Activated T-cell treated with anti-CD3 and anti-CD28 coated beads, Interleukin-2, amount 50 U/mL, for 1 hour (primary cell): Measurements from ENCODE around the gene VRK2.
A peak's percentile ranks its signal among the peaks of the same experiment; 100 is the strongest.

ENCODE experiments used
- DNase-seq: peaks from one replicate; pipeline ENCODE4 v3.0.0-alpha.2; 2020

Gene VRK2

GRCh38 chr2:58046585-58047372 is at the start of gene VRK2:
TSS of gene VRK2 (plus strand) at chr2:58046806. CDS start at chr2:58048832, 2,026 bp downstream.
- peak; percentile 85 for DNase-seq

DNA sequence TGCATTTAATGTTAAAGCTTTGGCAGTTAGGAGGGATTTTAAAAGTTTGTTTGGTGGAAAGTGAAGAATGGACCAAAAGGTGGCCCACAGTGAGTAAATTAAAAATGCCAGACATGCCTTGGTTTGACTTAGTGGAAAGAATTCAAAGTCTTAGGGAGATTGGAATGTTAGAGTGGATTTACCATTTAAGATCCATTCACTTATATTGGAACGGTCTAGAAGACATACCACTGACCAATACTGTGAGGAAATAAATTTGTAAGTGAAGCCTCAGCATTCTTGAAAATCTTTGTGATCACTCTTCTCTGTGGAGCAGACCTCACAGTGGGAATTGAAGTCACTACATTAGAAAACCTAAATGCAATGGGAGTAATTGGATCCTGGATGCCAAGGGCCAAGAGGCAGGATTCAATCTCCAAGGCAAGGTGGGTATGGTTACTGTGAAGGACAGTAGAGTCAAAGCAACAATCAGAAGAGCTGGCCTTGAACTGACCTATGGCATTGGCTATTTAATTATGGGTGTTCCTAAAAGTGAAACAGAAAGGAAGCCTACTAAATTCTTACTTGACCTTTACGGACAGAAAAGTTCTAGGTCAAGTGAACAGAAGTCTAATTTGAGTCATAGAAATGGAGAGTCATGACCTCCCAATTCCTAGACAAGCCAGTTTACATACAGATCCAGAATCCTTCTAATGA is 40.2 kb upstream of the VRK2 start:
- no peak for DNase-seq

DNA sequence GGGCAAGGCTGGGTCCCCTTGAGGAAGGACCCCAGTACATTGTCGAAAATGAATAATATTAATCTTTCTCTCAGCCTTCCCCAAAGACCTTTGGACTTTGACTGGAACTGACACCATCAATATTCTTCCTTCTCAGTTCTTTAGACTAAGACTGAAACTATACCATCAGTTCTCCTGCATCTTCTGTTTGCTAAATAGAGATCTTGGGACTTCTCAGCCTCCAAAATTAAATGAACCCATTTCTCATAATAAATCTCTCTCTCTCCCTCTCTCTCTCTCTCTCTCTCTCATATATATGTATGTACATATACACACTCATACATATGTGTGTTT is 39.7 kb upstream of the VRK2 start:
- no peak for DNase-seq

DNA sequence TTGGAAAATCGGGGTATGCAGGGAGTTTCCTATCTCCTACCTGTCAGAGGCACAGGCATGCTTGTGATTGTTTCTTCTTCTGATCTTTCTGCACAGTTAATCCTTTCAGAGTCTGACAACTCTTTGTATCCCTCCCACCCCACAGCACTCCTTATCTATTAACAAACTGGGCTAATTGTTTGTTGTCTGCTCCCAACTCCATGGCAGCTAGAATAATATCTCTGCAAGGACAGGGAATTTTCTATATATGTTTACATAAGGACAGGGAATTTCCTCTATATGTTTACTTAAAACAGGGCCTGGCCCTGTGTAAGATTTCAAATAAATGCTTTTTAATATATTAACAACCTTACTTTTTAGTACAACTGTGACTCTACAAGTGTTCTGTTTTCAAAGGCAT is 36.0 kb upstream of the VRK2 start:
- DNase-seq: no peak

GRCh38 chr2:58019229-58019628 is 27.4 kb upstream of the VRK2 start:
- DNase-seq: no peak

GRCh38 chr2:58025150-58025933 is 21.3 kb upstream of the VRK2 start:
- no peak for DNase-seq

DNA sequence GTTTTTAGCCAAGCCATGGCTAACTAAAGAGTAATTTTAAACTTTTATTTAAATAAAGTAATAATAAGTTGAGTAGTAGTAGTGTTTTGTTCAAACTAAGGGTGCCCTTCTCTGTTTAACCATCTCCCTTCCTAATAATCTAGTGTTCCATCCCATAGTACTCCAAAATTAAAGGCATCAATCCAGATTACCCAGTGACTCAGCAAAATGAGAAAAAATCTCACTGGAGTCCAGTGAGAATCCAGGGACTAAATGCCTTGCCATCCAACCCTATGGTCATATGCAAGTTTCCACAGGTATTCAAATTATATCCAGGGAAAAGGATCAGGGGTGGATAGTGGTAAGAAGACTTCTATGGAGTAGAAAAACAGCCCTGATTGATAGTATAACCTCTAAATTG is 19.6 kb upstream of the VRK2 start:
- DNase-seq: no peak

- DNase-seq: no peak
Measured at GRCh38 chr2:58030771-58031170, 15.8 kb upstream of the VRK2 start.

- no peak for DNase-seq
Measured at GRCh38 chr2:58032016-58032763, 14.4 kb upstream of the VRK2 start.

DNA sequence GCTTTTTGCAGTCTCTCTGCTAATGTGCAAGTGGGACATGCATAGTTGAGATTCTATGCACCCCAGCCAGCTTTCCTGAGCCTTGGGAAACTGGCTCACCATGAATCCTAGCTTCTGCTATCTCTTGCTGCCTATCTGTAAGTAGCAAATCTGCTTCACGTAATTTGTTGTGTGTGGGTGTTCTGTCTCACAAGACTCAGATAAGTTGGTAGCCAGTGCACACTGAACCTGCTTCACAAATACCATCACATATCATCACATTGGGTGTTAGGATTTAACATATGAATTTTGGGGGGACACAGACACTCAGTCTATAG is 13.9 kb upstream of the VRK2 start:
- no peak for DNase-seq

DNA sequence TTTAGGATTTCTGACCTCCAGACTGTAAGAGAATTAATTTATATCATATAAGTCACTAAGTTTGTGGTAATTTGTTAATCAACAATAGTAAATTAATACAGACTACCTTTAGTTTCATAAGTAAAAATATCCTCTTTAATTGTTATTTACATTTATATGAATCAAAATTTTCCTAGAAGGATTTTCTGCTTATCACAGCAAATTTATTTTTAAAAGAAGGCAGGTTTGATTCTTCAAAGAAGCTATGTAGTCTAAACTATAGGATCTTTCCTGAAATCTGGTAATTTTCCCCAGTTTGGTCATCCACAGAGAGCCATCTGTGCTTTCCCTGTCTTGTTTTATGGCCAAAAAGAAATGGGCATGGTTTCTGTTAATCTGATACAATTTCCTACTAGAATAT is 13.1 kb upstream of the VRK2 start:
- no peak for DNase-seq

DNA sequence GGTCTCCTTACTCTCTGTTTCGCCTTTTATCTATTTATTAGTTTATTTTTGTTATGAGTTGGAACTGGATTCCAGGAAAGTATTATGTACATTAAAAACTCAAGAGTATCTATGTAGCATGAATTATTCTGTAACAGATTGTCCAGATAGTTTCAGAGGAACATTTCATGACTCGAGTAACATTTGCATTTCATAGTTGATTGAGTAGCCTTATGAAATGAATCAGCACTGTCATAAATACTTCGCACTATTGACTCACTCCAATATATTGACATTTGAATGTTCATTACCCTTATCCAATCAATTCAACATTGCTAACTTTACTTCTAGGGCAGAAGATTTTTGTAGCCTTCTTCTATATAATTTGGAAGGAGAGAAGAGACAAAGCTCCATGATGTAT is 11.3 kb upstream of the VRK2 start:
- DNase-seq: no peak

- no peak for DNase-seq
Measured at GRCh38 chr2:58039170-58039611, 7.4 kb upstream of the VRK2 start.

DNA sequence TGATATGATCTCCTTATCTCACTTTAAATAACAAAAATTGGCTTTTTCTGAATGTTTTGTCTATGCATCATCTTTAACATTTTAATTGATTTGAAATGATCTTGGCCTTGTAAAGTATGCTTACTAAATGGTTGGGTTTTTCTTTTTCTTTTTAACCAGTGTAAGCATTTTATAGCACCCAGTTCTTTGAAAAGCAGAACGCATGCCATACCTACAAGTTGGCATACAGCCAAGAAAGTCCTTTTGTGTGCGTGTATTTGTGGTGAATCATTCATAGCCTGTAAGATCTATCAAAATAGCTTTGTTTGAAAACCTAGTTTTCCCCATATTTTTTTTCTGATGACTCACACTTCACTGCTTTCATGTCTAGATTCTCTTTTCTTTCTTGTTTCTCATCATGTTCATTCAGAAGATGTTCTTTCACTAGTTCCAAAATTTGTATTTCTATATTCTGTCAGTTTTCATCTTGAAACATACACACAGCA is 4.1 kb upstream of the VRK2 start:
- no peak for DNase-seq

DNA sequence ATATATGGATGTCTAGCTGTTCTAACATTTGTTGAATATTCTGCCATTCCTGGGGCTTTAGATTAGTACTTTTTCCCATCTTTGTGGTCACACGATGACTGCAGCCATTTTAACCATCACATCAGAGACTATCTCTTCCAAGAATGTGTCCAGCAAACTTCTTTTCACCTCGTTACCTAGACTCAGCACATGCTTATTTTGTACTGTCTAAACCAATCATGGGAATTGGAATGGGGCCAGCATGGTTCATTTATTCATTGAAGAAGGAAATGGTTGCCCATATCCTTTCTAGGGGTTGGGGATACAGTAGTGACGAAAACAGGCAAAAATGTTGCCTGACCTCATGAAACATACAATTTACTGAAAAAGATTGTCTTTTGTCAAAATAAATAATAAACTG is 2.5 kb upstream of the VRK2 start:
- DNase-seq: no peak

- DNase-seq: no peak
Measured at GRCh38 chr2:58045580-58046334, 849 bp upstream of the VRK2 start.

DNA sequence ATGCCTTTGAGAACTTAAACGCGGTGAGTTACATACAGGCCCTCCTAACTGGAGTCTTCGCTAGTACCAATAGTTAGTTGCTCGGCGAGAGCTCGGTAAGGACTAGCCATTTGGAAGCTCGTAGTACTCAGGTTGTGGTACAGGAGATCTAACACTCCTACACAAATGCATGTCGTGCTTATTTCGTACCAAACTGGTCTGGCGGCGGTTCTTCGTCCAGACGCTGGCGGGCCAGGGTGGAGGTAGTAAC is 346 bp upstream of the VRK2 start:
- no peak for DNase-seq

DNA sequence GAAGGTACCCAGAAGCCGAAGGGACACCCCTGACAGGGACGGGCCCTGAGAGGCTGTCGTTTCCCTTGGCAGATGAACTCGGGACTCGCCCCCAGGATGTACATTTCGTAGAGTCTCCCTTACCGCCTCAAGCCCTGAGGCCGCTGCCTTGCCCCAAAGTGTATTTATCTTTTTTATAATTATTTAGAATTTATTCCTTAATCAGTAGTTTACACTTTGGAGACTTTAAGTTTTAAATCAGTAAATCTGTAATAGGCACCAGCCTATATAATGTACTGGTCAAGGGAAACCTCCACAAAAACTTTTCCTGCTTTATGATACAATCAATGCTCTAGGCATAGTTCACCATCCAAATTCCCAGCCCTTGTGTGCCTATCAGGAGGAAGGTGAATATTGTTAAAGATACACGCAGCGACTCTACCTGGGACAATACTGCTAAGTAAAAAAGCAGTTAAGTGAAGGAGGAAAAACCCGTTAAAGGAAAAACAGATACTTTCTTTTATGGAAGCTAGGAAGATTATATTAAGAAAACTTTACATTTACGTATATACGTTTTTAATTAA is 848 bp downstream of the VRK2 start:
- no peak for DNase-seq

DNA sequence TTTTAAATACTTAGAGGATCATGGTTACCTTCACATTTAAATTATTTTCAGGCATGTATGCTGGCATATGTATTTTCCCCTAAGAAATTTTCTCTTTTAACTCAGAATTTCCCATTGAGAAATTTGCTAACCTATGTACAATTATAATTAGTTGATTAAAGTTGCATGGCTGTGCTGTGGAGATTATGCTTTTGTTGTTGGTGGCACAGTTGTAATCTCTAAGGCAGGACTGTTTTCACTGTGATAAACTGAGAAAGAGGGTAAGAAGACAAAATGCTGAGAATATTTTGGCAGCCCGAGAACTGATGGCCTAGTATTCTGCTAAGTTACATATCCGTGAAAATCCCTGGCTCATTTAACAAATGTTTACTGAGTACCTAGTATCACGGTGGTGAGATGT is 1.4 kb downstream of the VRK2 start:
- no peak for DNase-seq

- no peak for DNase-seq
Measured at GRCh38 chr2:58051445-58051844, 4.8 kb downstream of the VRK2 start.

GRCh38 chr2:58052978-58053377 is 6.4 kb downstream of the VRK2 start:
- DNase-seq: no peak

GRCh38 chr2:58054264-58054663 is 7.7 kb downstream of the VRK2 start:
- no peak for DNase-seq
